Astrocyte of the hippocampus (primary cell): ENCODE data around the gene IL17RD.
A peak's percentile ranks its signal among the peaks of the same experiment; 100 is the strongest.

Experiments used
- DNase-seq: peaks from one replicate; pipeline ENCODE4 v3.0.0; 2011; ENCODE audit warnings: low read depth, low spot score

Gene IL17RD

DNA sequence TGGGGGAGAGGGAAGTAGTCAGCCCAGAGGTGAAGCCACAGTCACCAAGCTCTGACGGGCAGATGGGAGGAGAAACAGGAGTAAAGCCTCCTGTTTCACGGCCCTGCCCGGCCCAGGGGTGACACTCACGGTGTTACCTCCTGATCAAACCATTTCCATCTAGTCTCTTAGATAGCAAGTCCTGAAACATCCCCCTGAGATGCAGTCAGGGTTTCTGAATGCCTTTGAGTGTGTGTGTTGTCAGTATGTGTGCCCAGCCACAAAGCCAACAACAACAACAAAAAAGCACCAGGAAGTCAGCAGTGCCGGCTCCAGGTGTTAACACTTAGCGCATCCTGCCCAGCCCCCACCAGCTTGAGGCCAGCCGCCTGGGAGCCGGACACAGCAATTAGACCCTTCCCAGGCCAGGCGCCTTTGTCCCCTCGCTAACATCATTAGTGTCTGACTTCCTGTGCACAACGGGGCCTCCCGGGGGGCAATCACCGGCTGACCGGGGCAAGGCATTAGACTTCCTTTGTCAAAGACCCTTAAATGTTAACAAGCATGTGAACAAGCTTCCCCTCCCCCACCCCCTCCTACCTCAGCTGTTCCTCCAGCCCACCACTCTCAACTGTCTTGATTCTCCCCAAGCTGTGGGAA, 34.5 kb downstream of the IL17RD start:
- peak; percentile 48 for DNase-seq

DNA sequence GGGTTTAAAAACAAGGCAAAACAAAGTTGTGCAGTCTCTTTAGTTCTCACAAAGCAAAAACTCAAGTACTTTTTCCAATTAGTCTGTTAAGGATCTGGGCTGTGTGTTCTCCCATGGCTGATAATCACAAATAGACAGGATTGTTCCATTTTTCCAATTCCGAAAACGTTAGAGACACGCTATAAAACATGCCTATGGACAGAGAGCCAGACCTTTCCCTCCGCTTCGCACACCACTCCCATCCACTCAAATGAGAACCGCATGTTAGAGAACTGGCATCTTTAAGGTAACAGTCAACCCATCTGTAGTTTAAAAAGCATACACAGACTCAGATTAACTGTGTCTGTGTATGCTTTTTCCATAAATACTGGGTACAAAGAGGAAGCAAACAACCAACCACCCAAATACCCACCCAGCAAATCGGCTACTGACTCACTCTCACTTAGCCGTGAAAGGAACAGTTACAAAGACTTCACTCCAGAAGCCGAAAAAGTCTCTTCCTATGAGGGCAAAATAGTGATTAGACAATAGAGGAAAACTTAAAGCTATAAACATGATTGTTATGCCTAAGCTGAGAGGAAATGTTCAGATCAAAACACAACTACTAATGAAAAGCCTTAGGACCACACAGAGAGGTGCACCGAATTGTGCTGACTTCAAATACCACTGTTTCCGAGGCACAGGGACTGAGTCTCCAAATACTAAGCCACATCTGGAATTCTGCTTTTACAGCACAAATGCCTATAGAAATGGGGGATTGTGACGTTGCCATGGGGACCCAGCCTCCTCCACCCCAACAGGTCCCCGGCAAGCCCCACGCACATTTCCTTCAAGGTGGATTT, 36.1 kb downstream of the IL17RD start:
- DNase-seq, result peak; percentile 51

DNA sequence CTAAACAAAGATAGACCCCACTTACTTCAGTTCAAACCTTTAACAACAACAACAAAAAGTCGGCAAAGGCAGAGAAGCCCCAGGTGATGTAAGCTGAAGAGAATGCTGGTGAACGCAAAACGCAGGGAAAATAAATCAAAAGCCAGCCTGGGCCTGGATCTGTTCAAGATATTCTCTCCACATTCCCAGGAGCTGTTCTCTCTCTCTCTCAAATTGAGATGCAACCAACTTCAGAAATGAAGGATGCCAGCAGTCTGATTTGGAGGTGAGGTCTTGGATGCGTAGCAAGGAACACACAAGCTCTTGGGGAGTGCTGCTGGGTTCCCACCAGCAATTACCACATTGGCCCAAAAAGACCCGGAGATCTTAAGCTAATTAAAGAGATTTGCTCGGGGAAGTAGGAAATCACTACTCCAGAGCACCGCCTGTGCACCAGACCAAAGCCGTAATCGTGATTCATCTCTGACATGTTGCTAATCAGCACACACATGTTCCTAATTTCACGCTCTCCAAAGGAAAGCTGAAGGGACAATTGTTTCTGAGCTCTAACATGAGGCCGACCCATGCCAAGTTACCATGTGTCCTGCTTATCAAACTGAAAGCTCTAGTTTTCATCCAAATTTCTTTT, 37.1 kb downstream of the IL17RD start:
- DNase-seq, result peak; percentile 69

DNA sequence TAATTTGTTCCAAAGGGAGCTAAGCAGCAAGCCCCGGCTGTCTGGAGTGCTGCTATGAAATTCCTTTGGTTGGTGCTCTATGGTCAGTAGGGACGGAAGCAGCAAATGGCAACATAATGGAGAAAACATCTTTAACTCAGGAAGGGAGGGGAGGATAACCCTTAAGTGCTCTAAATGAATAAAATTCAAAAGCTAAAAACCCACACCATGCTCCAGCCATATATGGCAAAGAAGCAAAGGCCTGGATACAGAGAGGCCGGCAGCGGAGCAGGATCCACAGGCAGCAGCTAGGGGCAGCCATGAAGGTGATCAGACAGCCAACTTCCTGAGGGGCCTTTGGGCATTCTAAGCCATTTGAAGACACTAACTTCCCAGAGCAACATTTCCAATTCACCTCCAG, 38.9 kb downstream of the IL17RD start:
- DNase-seq, result no peak

DNA sequence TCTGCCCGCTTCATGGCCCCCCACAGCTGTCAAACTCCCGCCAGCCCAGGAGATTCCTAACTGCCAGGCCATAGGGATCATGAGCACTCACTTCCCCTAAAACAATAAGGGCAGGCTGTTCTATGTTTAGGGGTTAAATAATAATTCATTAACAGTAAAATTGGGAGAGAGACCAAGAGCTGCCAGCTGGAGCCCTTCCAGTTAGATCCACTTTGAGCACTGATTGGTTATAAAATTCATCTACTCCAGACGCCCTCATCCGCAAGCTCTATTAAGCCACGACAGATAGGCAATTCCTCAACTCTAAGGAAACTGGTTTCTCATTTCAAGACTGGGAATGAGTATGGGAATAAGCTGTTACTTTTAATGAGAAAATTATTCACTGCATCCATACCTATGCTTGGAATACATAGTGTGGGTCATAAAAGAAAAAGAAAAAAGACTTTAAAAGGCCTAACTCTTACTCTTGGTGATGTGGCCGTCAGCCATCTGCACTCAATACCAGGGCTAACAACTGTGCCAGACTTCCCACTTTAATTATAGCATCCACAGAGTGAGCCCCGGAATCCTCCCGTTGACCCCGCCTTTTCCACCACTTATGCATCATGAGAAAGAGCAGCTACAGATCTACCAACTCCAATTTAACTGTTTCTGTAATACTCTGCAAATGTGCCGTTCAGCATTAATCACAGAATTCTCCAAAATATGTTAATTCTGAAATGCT, 44.5 kb downstream of the IL17RD start:
- DNase-seq, result no peak

DNA sequence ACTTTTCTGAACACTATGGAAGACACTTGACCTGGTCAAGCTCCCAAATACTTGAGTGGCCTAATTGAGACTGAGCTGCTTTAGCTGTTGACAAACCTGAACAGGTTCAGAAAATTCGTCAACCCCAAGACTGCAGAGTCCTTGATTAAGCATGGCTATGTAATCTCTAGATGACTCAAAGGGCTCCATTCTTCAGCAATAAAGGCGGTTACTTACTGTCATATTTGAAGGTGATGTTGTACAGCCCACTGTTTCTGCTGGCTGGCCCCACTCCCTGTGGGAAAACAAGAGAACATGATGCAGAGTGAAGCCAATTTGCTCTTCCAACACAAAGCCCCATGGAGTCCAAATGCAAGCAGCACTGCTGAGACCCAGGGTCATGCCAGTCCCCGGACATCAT, 45.1 kb downstream of the IL17RD start:
- peak; percentile 12 for DNase-seq

DNA sequence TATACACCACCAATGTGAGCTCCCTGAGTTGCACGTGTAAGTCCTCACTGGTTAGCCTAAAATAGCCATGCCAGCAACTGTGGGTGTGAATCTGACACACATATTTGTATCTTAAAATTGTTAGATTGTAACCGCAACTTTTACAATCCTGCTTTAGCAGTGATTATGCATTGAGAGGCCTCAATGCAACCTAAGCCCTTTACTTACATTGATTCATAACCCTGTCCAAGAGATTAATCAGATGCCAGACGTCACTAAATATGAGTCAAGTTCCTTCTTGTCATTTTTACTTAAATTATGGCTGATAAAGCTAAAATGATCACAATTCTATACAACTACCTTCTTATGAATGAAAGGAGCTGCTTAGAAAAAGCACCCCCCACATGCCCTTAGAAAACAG, 46.9 kb downstream of the IL17RD start:
- DNase-seq, result no peak

DNA sequence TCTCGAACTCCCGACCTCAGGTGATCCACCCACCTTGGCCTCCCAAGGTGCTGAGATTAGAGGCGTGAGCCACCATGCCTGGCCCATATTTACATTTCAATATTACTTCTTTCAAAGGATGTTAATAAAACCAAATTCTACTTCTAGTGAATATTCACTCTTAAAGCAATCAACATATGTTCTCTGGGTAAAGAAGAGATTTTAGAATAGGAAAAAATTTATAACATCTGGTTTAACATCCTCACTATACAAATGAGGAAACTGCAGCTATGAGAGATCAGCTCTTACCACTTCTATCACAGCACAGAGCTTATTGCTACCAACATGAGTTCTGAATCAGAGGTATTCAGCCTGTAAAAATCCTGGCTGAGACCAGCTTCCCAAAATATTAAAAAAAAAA, 48.7 kb downstream of the IL17RD start:
- DNase-seq, result no peak

DNA sequence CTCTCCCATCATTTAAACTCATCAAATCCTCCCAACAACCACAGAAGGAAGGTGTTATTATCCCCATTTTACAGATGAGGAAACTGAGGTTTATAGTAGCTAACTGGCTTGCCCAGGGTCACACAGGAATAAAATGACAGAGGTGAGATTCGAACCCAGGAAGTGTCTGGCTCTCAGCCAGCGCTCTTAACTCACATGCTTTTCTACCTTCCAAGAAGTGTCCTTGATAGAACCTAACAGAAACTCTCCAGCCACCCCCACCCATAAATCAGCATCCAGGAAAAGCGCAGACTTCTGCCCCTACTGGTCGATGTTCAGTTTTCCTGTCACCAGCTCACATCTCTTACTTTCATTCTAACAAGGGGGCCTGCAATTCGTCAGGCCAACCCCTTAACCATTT, 52.9 kb downstream of the IL17RD start:
- no peak for DNase-seq

DNA sequence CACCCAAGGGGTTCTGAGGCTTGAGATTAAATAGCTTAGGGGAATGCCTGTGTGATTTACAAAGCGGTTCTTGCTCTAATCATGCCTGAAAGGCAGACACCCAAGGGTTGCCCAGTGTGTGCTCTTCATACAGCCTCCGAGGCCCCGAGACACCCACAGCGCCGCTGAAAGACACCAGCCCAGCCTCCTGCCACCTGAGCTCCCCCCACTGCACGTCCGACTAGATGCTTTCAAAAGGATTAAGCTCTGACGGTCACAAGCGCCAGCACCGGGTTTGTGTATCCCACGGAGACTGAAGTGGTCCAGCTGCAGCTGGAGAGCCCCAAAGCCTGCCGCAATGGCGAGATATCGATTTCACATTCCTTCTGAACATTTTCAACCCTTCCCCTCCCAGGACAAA, 54.4 kb downstream of the IL17RD start:
- peak; percentile 32 for DNase-seq

DNA sequence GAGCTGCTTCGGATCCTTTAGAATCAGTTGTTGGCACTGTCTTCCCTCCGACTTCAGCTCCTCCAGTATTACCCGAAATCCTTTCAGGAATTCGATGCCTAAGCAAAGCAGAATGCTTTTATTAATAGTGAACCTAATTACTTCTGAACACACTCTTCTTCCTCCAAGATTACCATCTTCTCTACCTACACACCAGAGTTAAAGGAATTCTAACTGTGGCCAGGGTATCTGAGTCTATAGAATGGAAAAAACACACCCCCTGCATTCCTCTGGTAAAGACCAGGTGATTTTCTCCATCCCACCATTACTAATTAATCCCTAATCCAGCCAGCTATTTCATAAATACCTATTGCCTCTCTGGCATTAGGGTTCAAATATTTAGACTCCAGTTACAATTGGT, 54.9 kb downstream of the IL17RD start:
- peak; percentile 29 for DNase-seq

DNA sequence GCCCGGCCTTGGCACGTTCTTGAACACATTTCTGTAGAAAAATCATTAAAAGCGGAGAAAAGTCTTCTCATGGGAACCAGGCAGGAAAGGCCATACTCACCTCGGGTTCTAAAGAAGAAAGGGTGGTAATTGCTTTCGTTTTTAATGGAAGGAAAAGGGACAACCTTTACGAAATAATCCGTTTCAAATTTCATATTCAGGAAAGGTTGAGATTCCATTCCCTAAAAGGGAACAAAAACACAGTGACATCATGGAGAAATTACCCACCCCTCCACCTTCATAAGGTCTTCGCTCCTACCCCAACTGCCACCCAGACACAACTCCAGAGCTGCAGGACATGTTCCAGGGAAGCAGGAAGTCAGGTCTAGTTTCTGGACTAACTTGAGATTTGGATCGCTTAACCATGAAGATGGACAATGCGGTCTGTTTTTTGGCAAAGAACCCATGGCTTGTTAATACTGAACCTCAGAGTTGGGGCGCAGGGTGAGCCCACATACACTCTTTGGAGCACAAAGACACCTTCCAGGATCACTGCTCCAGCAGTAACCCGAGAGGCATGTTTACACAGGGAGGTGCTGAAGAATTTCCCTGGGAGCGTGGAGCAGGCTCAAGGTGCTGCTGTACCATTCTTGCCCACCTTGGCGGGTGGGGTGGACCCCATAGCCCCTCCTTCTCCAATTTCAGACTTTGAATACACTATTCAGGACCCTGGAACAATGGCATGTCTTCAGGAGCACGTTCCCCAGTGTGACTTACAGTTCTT, 55.5 kb downstream of the IL17RD start:
- DNase-seq, result no peak

DNA sequence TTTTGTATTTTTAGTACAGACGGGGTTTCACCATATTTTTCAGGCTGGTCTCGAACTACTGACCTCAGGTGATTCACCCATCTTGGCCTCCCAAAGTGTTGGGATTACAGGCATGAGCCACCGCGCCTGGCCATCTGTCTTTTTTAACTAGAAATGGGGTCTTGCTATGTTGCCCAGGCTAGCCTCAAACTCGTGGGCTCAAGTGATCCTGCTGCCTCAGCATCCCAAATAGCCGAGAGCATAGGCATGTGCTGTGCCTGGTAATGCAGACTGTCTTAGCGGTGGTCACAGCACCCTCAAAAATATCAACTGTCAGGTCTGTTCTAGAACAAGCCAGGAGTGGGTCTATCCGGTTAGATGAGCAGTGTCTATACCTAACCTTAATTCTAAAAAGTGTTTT, 56.5 kb downstream of the IL17RD start:
- no peak for DNase-seq

DNA sequence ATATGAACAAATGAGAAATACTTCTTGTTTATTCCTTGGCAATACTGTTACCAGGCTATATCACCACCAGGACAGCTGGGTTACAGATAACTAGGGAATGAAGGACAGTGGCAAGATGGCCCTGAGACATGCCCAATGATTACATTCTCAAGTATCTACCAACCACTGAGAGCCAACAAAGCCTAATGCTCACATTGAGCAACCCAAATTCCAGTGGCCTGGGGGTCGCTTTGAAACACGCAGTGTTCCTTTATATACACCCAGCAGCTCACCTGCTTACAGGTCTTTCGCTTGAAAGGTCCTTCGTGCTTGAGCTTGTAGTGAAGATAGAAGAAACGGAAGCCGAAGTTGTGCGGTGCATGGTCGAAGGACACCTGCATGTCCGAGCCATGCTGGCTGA, 59.6 kb downstream of the IL17RD start:
- no peak for DNase-seq

DNA sequence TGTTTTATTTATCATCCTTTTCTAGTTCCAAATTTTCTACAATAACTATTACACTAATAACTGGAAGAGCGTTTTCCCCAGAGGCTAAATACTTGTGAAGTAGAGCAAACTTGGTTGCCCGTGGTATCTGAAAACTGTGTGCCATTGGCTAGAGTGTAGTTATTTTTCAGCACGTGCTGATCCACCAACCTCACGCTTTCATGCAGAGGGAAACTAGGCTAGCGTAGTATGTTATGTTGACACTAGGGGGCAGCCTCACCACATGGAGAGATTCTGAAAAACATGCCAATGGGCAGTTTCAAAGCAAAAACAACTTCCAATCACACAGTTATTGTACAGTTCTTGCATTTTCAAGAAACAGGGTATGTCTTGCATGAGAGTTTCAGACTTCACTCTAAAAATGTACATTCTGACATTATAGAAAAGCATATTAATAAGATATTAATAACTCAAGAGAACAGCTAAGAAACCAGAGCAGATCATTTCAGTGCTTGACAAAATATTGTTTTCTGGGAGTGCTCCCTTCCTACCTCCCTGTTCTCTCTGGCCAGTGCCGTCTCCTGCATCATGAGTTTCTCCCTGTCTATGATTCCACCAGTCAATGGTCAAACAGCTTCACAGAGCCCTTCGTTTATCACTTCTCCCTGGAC, 65.0 kb downstream of the IL17RD start:
- DNase-seq, result peak; percentile 87

DNA sequence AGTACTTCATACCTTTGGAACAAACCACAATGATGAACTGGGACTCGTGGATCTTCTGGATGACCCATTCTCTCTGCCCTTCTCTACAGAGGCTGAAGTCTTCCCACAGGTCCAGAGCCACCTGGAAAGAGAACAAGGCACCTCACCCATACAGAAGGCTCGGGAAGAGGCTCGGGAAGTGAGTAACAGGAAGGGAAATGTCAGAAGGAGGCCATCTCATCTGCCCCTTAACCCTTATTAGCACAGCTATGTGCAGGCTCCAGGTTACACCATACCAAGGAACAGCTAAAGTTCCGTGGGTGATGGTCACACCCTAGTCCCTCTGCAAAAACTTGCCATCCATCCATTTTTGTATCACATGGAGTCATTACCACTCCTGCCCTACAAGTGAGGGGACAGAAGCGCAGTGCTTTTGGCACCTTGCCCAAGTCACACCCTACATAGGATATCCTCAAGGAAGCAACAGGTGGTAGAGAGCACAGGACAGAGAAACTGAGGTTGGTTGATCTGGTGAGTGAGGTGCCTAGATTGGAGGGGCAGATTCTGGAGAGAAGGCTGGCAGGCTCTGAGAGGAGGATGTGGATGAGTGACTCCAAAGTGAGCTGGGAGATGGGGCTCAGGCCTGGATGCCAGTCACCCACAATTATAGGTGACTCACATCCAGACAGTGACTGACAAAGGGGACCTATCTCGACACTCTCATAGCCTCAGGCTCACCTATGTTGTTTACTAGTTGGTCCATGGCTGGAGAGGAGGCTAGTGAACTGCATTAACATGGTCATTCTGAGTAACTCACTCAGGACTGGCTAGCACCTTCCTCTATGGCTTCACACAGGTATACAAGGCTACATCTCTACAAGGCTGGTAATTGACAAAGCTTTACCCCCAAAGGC, 66.5 kb downstream of the IL17RD start:
- DNase-seq, result no peak

DNA sequence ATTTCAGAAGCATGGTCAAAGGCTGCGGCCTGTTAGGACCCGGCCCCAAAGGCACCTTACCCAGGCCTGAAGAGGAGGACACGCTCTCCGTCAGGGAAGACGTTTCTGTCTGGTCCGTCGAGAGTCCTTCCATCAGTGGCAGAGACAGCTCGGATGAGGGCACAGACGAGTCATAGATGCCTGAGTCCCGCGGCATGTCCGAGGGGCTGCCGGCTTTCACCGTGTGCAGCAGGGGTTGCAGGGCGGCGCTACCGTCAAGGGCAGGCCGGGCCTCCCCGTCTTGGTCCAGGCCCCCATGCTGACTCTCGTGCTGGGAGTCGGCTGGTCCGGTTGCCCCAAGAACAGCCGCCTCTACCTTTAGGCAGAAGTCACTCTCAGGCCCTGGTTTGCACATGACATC, 67.6 kb downstream of the IL17RD start:
- no peak for DNase-seq

DNA sequence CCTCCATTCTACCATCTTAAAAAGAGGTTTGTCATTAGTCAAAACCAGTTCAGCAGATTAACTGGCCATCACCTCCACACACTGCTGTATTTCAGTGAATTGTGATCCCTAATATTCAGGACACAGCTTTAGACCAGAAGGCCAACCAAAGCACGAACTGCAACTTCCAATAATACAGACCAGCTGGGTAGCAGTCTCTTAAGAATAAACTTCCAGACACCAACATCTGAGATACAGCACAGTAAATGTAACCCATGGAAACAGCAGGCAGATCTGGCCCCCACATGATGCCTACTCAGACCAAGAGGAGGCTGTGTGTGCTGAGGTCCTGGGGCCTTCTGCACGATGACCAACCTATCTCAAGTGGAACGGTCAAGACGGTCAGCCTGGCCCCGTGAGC, 69.8 kb downstream of the IL17RD start:
- no peak for DNase-seq

DNA sequence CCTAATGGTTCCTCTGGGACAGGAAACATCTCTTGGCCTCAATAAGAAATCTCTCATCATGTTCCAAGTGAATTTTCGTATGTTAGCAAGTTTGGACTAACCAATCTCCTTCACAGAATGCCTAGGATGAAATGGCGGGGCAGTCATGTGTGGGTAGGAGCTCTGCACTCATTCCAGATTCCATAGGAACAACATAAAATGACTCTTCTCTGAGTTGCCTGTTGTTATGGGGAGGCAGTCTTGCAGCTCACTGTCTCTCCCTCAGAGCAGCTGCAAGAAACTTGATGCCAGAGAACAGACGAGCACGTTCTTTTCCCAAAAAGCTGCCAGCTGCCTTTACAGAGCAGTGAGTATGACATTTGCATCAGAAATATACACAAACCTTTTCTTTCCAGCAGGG, 70.6 kb downstream of the IL17RD start:
- DNase-seq, result no peak

DNA sequence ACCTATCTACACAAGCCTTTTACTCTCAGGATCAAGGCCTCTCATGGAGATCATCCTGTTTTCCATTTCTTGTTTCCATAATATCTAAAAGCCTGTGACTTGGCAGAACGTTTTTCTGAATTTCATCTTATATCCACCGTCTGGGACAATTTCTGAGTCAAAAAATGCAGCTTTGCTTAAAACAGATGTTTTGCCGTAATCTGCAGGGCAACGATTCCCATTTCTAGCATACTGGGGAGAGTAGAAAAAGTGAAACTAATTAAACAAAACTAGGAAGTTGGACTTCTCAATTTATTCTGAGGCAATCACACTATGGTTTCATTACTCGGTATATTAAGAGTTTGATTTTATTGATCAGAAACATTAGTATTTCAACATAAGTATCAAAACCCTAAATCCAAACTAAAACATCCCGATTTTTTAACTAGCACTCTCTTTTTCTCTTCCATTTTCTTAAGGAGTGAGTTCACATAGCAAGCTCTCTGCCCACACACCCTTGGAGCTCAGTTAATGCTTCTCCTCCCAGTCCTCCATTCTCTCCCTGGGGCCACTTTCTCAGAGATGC, 71.1 kb downstream of the IL17RD start:
- no peak for DNase-seq
